D721Med (cell line): ENCODE results near the gene LINGO1.

Experiments used
- DNase-seq: peaks from one replicate; pipeline ENCODE4 v3.0.0; 2011; ENCODE audit warnings: low spot score; ENCODE audit not compliant: insufficient read length
- FAIRE-seq: peaks from 2 replicates; lab custom pipeline; 2011; peaks lifted over from hg19 to GRCh38; lab: Jason Lieb, UNC
- CTCF ChIP-seq: IDR thresholded peaks from 2 replicates; pipeline ENCODE4 v1.5.1; 2012; ENCODE audit warnings: mild to moderate bottlenecking, control low read depth; ENCODE audit not compliant: insufficient read depth; ENCODE audit errors: missing control alignments

The LINGO1 gene

DNA sequence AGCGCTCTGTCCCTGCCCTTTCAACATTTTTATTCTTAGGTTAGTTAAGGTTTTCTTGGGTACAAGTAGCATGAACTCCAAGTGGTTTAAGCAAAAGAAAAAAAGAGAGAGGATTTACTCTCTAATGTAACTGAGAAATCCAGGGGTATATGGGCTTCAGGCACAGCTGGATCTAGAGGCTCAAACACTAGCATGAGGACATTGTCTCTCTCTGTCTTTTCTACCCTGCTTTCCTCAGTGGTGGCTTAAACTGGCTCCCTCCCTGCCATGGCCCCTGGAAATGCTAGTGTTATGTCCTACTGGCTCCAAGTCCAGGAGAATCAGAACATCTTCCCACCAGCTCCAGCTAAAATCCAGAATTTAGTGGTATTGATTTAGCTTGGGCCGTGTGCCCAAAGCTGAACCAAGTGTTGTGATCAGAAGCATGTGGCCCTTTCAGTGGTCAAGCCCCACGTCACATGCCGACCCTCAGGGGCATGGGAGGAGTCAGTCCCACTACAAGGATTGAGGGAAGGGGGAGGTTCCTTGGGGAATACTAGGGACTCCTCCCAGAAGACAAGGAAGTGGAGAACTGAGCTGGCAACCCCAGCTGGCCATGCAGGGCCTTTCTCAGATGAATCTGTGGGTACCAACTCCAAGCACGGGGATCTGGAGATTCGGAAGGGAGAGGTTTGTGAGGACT lies 58.0 kb downstream of the LINGO1 start:
- no peak for DNase-seq
- no peak for TF ChIP-seq CTCF
- no peak for FAIRE-seq

DNA sequence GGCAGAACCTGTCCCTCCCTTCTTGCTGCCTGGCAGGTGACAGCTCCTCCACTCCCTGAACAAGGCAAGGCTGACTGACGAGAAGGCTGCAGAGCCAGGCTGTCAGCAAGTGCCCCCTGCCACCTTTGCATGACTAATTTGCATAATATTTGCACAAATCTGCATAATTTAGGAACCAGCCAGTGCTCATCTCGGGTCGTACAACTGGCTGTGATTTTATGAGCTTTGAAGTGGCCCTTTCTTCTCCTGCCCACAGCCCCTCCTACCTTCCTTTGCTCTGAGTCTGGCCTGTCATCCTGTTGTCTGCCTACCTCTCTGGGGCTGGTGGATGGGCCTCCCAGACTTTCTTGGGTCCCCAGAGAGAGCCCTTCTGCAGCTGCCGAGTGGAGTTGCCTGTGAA lies 58.9 kb downstream of the LINGO1 start:
- FAIRE-seq = no peak
- no peak for TF ChIP-seq CTCF
- DNase-seq = no peak

- FAIRE-seq = no peak
- no peak for DNase-seq
- no peak for TF ChIP-seq CTCF
Observed at GRCh38 chr15:77572186-77572585, 60.5 kb downstream of the LINGO1 start.

GRCh38 chr15:77571741-77572140 lies 61.0 kb downstream of the LINGO1 start:
- DNase-seq (no peak), FAIRE-seq (no peak)
- TF ChIP-seq CTCF = no peak

DNA sequence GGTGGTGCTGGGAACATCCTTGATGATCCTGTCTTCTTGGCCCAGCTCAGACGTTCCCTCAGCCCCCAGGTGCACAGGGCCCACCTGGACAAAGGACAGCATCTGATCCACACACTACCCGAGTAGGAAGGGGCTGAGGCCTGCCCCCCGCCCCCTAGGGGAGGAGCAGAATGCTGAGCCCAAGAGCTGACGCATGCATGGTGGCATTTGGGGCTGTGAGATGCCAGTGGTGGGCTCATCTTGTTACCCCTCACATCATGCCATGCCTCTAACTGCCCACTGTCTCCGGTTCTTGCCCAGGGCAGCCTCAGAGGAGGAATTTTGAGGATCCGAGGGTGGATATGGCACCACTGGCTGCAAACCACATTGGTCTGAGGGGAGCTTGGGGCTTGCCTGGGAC lies 61.5 kb downstream of the LINGO1 start:
- FAIRE-seq = no peak
- no peak for TF ChIP-seq CTCF
- DNase-seq = no peak

DNA sequence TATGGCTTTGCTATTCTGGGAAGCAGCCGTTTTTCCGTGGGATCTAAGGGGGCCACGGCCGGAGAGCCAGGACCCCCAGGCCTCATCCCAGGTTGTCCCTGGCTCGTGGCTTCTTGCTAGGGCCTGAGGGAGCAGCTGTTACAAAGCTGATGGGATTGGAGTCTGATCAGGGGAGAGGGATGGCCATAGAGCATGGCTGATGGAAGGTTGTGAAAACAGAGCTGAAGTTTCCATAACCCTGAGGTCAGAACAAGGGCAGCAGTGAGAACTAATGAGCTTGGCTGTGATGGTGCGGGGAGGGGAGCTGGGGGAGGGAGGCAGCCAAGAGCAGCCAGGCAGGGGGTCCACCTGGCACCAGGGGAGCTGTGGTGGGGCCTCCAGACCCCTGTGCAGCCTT lies 63.0 kb downstream of the LINGO1 start:
- FAIRE-seq = no peak
- TF ChIP-seq CTCF = no peak
- DNase-seq = no peak

DNA sequence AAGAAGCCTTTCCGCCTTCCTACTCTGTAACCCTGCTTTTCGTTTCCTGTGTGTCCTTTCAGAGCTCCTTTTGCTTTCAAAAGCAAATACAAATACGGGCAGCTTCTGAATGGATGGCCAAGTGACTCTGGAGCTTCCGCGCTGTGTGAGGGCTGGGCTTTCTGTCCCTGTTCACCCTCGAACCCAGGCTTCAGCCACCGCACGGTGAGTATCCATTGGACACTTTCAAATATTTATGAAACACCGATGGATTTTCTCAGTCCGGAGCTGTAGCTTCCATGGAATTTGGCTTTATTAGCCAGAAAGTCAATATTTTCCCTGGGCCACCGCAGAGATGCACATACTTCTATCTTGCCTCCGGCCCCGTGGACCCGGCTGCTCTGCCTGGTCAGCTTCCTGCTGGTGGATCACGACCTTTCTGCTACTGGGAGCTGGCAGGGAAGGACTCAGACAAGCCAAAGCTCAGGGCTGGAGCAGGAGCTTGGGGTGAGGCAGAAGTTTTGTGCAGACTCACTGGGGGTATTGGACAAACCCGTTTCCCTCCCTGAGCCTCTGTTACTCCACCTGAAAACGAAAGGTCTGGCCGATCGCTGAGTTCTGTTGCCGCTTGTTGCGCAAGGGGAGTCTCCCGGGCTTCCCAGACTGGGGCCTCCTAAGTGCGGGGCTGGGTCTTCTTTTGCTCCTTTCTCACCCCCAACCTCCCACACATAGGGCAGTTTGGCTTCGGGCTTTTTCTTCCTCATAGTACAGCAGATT lies 63.6 kb downstream of the LINGO1 start:
- DNase-seq = no peak
- no peak for FAIRE-seq
- no peak for TF ChIP-seq CTCF
